ENCODE data around the gene PACRG.

DNA sequence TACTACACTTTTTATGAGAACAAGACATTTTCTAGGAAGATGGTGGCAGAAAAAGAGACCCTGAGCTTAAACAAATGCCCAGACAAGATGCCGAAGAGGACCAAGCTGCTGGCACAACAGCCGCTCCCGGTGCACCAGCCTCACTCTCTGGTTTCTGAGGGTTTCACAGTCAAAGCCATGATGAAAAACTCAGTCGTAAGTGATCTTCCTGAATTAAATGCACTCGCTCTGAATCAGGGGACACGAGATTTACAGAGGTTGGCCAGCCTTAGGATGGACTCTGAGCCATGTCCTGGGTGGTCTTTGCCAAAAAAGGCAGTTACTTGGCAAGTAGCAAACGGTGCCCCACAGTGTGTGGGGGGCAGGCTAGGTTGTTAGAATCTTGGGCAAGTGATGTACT lies 423 bp downstream of the PACRG start:
- TF ChIP-seq, protein P1, sequence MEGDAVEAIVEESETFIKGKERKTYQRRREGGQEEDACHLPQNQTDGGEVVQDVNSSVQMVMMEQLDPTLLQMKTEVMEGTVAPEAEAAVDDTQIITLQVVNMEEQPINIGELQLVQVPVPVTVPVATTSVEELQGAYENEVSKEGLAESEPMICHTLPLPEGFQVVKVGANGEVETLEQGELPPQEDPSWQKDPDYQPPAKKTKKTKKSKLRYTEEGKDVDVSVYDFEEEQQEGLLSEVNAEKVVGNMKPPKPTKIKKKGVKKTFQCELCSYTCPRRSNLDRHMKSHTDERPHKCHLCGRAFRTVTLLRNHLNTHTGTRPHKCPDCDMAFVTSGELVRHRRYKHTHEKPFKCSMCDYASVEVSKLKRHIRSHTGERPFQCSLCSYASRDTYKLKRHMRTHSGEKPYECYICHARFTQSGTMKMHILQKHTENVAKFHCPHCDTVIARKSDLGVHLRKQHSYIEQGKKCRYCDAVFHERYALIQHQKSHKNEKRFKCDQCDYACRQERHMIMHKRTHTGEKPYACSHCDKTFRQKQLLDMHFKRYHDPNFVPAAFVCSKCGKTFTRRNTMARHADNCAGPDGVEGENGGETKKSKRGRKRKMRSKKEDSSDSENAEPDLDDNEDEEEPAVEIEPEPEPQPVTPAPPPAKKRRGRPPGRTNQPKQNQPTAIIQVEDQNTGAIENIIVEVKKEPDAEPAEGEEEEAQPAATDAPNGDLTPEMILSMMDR (IDR thresholded peaks at IDR 0.05): no peak
- TF ChIP-seq POLR2A (IDR thresholded peaks at IDR 0.05): no peak
